ENCODE data around the gene MYH11.

MYH11 gene

DNA sequence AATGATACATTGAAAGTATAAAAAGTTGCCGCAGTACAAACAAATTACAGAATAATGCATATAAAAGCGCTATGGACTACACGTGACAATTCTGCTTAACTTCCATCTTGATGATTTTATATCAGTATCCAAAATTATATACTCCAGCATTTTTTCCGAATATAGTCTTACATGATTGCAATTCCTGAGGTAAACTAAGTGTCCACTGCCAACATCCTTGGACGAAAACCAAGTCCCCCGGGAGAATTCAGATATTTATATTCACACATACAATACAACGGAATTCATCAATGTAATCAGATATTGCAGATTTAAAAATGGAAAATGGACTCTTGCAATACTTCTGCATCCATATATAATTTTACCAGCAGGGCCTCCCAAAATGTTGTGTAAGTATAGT lies 8.9 kb upstream of the MYH11 start:
- H3K4me3 ChIP-seq (ENCODE audit: low read depth, low read length) = no peak overlapping the region
- DNase-seq (ENCODE audit: low read depth) = no peak
- TF ChIP-seq, protein P1, sequence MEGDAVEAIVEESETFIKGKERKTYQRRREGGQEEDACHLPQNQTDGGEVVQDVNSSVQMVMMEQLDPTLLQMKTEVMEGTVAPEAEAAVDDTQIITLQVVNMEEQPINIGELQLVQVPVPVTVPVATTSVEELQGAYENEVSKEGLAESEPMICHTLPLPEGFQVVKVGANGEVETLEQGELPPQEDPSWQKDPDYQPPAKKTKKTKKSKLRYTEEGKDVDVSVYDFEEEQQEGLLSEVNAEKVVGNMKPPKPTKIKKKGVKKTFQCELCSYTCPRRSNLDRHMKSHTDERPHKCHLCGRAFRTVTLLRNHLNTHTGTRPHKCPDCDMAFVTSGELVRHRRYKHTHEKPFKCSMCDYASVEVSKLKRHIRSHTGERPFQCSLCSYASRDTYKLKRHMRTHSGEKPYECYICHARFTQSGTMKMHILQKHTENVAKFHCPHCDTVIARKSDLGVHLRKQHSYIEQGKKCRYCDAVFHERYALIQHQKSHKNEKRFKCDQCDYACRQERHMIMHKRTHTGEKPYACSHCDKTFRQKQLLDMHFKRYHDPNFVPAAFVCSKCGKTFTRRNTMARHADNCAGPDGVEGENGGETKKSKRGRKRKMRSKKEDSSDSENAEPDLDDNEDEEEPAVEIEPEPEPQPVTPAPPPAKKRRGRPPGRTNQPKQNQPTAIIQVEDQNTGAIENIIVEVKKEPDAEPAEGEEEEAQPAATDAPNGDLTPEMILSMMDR (IDR thresholded peaks at IDR 0.05; ENCODE audit: control insufficient read depth, extremely low read depth, insufficient read depth) = no peak

DNA sequence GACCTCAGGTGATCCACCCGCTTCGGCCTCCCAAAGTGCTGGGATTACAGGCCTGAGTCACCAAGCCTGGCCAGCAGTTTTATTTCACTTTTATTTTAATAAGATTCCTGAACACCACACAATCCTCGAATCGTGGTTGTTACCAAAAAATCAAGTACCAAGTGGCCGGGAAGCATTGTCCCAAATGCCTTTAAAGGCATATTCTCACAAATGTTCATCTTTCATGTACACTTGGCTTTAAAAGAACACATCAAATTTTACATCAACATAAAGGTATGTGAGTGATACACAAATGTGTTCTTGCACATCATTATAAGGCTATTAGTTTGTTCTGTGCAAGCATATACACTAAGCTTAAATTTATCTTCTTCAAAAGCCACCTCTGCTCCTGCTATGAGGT lies 8.1 kb upstream of the MYH11 start:
- no peak overlapping the region for H3K4me3 ChIP-seq (ENCODE audit: low read depth, low read length)
- DNase-seq (ENCODE audit: low read depth) = no peak
- TF ChIP-seq, protein P1 (IDR thresholded peaks at IDR 0.05; ENCODE audit: control insufficient read depth, extremely low read depth, insufficient read depth) = no peak

DNA sequence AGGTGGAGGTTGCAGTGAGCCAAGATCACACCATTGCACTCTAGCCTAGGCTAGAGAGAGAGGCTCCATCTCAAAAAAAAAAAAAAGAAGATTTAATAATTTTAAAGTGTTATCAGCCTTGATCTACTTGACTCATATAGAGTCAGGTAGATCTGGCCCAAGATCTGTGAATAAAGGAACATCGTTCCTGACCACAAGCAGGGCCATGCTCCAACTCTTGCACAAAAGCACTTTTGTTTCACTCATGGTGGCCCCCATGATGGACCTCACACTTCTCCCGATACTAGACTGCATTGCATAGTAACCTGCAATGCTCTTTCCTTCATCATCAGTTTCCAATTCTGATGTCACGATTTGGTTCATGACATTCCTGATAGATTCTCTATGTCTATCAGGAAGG lies 5.2 kb upstream of the MYH11 start:
- no peak overlapping the region for H3K4me3 ChIP-seq (ENCODE audit: low read depth, low read length)
- no peak for DNase-seq (ENCODE audit: low read depth)
- TF ChIP-seq, protein P1 (IDR thresholded peaks at IDR 0.05; ENCODE audit: control insufficient read depth, extremely low read depth, insufficient read depth) = no peak

DNA sequence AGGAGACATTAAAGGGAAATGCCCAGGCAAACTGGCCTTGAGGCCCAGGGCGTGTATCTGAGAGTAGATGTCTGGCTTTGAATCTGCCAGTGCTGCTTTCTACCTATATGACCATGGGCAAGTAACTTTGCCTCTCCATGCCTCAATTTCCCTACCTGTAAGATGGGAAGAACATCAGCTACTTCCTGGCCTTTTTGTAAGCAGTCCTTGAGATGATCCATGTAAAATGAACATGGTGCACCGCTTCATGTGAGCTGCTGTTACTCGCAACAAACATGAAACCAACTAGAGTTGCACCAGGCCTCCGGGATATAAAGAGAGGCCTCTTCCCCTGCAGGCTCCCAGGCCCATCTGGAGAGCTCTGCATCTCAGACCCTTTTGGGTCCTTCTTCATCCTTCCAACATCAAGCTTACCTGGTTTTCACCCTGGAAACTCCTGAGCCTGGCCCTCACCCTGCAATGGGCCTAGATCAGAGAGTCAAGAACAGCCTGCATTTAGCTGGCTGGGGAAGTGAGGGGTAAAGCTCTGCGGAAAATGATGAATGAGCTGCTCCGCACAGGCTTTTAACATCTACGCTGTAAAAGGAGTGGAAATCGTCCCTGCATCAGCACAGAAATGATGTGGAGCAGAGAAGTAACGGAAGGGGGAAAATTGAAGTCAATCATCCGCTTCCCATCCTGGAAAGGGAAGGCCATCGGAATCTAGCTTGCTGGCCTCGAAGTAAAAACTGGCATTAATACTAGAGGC lies 2.3 kb upstream of the MYH11 start:
- TF ChIP-seq, protein P1 (IDR thresholded peaks at IDR 0.05; ENCODE audit: control insufficient read depth, extremely low read depth, insufficient read depth) = no peak
- no peak overlapping the region for H3K4me3 ChIP-seq (ENCODE audit: low read depth, low read length)
- DNase-seq (ENCODE audit: low read depth) = no peak

DNA sequence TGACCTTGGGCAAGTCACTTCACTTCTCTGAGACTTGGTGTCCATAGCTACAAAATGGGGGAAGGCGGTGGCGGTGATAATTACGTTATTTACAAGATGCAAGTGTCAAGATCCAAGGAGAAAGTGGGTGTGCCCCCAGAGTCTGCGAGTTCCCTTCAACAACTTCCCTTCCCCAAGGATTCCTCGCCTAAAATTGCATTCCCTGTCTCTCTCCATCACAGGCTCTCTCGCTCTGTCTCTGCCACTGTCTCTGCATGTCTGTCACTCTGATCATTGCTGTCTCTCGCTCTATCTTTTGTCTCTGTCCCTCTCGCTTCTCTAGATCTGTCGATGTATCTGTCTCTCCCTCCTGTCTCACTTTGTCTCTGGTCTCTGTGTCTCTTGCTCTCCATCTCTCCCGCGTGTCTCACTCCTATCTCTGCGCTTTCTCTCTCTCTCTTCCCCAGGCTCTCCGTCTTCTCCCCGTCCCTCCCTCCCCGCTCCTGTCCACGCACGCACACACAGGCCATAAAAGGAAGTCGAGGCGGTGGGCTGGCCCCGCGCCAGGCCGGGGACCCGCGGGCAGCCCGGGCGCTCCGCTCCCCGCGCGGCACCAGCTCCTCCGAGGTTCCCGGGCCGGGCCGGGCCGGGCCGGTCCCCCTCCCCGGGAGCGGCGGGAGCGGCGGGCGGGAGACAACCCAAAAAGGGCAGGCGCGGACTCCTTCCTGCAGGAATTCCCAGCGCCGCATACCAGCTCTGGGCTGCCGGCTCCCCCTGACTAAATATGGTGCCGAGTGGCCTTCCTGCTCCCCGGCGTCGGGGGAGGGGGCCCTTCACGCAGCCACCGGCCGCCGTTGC lies 1.1 kb upstream of the MYH11 start:
- DNase-seq (ENCODE audit: low read depth) = no peak
- no peak overlapping the region for H3K4me3 ChIP-seq (ENCODE audit: low read depth, low read length)
- TF ChIP-seq, protein P1 (IDR thresholded peaks at IDR 0.05; ENCODE audit: control insufficient read depth, extremely low read depth, insufficient read depth) = no peak

DNA sequence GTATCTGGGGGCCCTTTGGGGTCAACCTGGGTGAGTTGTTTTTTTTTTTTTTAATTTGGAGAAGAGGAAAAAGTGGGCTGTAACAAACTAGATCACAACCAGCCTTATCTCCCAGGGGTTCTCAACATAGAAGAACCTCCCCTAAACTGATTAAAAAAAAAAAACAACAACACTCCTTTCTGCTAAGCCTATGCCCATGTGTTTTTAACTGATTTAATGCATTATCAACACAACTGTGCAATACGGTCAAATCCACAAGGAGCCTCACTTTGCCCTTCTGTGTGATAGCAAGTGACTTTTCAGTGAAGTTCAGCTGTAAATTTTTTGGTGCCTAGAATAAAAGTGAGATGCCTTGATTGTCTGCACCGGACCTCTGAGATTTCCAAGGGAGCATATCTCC lies 646 bp downstream of the MYH11 start:
- DNase-seq (ENCODE audit: low read depth) = no peak
- no peak overlapping the region for H3K4me3 ChIP-seq (ENCODE audit: low read depth, low read length)
- TF ChIP-seq, protein P1 (IDR thresholded peaks at IDR 0.05; ENCODE audit: control insufficient read depth, extremely low read depth, insufficient read depth) = no peak

Measured in LNCaP clone FGC (cell line).